GM18907 (cell line): Measurements from ENCODE around the gene GPSM3.
"Not testable (repeated sequence)": the region's sequence is repeated elsewhere in the genome, so short reads cannot be mapped to it uniquely, and the experiment has no call there.

Experiments
- ATAC-seq: cut with Tn5 transposase; IDR thresholded peaks from one replicate; pipeline ENCODE4 v1.9.1; 2021; ENCODE audit warnings: mild to moderate bottlenecking, moderate library complexity; ENCODE audit not compliant: unreplicated experiment

GPSM3 gene

DNA sequence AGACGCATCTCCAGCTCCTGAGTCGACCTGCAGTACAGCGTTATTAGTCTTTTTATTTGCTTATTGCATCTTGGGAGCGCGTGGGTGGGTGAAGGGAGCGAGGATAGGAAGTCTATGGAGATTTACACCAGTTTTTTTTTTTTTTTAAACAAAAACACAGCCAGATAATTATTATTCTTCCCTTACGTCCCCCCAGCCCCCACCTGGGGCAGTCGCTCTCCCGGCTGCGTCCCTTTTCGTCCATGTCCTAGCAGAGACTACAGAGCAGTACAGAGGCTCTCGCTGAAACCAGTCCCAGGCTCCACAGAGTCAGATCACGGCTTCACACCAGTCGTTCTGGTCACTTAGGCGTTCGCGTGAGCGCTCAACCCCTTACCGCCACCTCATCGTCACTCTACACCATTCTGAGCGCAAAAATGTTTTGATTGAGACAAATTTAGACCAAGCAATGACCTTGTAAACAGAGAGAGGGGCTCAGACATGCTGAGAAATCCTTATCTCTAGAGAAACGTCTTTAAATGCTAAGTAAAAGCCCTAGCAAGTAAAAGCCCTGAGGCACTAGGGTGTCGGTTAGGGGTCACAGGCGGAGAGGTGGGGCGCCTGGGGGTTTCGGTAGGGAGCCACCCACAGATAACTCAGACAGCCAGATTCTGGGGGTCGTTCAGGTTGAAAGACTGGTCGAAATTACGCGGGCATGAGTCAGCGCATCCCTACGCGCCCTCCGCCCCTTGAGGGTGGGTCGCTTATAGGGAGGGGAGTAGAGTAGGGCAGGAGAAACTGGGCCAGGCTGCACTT, 39.5 kb downstream of the GPSM3 start:
- ATAC-seq = no peak

DNA sequence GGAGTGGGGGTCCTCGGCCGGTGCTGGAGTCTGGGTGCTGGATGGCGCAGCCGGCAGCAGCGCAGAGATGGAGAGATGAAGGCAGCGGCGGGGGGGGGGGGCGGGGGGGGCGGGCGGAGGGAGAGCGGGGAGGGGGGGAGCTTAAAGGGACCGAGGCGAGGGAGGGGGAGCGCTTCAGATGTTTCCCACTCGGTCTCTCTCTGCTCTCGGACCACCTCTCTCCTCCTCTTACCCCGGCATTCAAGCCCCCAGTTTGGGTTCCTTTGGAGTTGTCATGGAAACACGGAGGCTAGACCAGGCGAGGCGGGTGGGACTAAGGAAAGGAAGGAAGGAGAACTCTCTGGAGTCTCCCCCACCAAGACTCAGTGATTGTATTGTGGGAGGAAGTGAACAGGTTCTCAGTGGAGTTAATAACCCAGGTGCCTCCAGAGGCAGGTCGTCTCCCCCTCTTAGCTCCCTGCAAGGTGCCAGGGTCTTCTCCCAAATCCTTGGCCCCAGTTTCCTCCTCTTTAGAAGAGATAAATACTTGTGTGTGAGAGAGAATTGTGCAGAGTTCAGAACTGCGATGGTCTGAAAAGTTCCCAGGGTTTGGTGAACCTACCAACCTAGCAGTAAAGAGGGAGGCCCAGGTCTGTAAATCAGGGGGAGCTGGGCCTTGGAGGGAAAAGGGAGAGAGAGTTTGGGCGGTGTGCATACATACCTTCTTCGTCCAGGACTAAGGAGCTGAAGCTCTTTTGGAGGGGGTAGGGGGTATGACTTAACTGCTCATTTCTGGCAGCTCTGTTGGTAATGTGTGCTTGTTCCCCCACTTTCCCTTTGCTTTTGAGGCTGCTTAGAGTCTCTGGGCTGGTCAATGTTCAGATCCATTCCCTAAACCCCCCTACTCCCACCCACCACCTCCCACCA, 40.3 kb downstream of the GPSM3 start, which contains the start of gene PRRT1:
Gene PRRT1 (minus strand): TSS at position 77 of the 906 bp plus-strand sequence. CDS start 112 bp downstream, outside the sequence.
- no peak for ATAC-seq

DNA sequence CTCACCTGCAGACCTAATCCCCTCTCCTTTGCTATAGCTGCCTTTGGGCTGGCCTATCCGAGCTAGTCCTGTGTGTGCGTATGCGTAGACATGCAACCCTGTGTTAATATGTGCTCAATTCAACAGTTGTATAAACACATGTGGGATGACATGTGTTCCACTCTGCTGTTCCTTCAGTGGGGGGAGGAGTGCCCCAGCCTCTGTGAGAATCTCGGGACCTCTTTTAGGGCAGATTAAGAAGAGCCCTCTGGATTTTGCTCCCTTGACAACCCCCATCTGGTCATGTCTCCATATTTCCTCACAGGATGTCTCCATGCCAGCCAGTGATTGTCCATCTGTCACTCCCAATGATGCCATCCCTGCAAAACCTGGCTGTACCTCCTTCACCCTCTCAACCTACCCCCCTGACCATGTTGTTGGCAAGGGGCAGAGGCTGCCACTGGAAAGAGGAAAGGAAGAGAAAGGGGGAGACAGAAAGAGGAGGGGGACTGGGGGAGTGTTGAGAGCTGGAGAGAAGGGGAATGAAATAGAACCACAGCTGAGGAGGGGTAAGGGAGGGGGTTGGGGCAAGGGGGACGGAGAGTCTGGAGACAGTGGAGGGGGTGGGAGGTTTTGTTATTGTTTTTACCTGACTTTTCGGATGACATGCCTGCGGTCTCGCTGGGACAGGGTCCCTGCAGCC, 41.1 kb downstream of the GPSM3 start:
- ATAC-seq = no peak

DNA sequence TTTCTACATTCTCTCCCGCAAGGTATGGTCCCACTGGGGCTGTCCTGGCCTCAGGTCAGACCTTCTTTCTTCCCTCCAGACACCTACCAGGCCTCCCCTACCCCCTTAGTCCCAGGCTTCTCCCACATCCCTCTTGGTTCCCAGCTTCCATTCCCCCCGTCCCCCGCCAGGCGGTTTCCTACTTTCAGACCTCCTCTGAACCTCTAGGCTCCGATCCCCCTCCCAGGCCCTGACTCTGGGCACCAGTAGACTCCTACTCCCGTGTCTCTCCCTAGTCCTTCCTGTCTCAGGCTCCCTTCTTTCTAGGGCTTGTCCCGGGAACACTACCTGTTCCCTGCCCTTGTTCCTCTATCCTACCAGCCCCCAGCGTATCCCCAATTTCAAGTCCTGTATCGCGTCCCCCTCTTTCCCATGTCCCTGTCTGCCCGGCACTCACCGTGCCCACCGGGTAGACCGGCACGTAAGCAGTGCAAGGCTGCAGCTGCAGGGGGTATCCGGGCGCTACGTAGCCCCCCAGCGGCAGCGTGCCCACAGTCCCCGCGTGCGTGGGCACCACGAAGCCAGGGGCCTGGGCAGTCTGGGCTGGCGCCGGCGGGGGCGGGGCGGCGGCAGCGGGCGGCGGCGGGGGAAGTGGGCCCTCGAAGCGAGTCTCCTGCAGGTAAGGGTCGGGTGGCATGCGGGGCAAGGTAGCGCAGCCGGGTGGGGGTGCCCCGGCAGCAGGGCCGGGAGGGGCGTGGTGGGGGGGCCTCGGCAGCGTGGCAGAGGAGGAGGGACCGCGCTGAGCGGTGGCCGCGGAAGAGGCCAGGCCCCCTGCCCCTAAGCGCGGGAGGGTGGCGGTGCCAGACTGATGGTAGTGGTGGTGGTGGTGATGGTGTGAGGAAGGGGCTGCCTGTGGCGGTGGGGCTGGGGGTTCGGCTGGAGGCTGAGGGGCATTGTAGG, 42.2 kb downstream of the GPSM3 start:
- no peak for ATAC-seq

DNA sequence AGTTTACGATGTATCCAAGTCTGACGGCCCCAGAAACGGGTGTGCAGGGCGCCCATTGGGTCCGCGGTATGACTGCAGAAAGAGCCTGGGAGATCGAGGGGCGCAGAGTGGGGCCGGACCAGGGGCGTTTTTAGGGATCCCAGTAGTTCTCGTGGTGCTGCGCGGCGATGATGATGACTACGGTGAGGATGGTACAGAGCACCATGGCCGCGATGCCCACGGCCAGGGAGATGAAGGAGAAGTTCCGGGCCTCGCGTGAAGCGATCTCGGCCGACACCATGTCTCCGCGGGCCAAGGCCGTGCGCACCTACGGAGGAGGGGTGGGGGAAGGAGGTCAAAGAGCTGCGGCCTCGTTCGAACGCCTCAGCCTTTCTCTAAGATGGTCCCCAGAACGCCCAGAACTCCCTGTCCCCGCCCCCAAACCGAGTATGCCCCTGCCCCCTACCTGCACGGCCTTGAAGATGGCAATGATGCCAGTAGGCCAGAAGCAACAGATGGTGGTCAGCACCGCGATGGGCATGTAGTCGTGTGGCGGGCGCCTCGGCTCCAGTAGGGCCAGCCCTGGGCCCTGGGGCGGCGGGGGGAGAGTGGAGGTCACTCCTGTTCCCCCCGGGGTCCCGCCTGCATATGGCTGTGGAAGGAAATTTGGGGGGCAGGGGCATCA, 43.2 kb downstream of the GPSM3 start:
- ATAC-seq = no peak

DNA sequence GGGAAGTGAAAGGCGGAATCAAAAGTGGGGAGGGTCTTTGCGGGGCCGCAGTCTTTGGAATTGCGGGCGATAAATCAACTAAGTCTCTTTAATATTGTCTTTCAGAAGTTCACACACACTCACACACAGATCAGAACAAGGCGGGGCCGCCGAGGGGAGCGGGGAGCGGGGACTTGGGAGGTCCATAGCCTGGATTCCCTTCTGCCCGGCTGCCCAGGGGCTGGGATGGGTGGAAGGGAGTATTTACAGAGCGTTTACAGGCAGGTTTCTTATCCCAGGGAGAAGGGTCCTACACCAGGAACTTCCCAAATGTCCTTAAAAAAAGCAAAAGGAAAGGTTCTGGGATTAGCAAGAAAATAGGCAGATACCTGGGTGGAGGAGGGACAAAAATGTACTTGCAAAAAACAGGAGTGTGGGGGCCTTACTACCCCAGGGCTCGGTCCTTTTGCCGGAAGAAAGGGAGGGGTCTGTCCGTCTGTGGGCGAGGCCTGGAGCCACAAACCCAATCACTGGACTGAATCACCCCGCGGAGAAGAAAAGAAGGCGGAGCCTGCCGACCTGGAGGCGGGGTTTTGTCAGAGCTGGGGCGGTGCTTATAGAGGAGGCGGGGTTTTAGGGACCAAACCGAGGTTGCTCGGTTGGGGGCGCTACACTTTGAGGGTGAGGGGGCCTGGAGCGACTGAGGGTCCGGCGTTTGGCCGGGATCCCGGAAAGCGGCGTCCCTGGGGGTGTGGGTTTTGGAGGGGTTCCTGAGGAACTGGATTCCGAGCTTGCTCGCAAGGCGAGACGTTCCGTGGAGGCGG, 44.0 kb downstream of the GPSM3 start:
- no peak for ATAC-seq

DNA sequence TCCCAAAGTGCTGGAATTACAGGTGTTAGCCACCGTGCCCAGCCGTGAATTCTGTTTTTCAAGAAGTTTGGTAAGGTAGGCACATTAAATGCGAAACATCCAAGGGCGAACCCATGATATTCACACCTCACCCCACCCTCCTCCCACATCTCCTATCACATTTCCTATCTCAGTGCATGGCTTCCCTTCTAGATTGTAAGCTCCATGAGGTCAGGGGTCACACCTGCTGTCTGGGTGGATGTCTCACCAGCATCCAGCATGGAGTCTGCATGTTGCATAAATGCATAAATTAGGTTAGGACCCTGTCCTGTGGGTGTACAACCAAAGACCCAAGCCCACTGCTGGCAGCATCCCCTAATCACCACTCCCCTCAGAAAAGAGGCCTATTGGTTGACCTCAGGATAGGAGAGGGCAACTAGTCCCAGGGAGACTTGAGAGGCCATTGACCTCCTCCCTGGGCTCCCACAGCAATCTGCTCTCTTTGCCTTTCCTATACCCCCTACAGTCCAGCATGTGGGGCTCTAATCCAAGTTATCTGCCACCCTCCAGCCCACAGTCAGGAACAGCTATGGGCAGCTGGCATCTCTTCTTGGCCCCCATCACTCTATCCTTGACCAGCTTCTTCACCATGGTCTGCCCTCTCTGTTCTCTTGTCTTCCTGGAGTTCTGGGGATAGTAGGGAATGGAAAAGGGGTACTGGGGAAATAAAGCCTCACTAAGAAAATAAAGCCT, 44.9 kb downstream of the GPSM3 start:
- ATAC-seq = no peak

DNA sequence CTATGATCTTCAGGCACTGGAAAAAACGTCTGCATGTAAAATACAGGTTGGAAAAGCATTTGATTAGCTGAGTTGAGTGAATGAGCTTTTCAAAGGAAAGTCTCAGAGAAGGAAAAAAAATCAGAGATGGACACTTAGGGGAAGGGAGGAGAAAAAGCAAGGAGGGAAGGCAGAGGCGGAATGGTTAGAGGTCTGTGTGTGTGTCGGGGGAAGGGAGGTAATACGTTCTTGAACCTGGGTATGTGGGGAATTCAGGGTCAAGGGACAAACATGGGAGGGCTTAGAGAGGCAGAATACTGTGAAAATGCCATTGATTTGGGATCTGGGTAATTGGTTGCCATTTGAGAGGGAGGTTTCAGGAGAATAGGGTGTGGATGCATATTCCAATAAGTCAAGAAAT, 45.8 kb downstream of the GPSM3 start:
- ATAC-seq = no peak

DNA sequence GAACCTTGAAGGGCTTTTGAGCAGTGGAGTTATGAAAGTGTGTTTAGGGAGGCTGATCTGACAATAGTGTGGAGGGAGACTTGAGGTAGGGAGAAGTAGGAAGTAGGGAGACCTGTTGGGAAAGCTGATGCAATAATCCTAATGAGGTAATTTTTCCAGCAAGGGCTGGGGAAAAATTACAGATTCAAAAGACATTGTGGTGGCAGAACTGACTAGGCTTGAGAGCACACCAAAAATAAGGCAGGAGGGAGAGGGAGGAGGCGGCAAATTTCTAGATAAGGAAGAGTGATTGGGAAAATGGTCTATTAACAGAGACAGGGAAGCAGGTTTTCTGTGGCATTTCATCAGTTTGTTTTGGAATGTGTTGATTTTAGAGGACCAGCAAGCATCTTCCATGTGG, 46.2 kb downstream of the GPSM3 start:
- ATAC-seq = no peak

DNA sequence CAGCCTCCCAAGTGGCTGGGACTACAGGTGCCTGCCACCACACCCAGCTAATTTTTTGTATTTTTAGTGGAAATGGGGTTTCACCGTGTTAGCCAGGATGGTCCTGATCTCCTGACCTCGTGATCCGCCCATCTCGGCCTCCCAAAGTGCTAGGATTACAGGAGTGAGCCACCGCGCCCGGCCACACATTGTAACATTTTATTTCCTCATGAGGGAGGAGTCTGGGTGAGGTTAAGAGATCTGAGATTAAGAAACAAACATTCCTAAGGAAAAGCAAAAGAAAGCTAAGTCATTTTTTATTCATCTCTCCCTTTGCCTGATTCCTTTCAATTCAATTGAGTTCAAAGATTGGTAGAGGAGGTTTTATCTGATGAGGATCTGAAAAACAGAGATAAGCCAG, 48.2 kb downstream of the GPSM3 start:
- ATAC-seq = not testable (repeated sequence)
